ENCODE data around the gene NHLH1. TPM values are rescaled to one million over a fixed set of nuclear protein-coding genes. Genes with fewer than 3 reads are reported as not detected.

NHLH1 gene
- total and polyA plus RNA-seq, 2 donors (not counting 3 experiments of a cell fraction or from before 2014, with no cell fraction given) = 0.46 TPM

GRCh38 chr1:160409486-160409885, 42.6 kb downstream of the NHLH1 start:
- CTCF ChIA-PET = interaction anchor here (1.7 kb wide), 1 partner anchor 12 kb away, joined by 5 read pairs; no protein-coding TSS in a partner anchor

More at GRCh38 chr1:160409486-160409885, 42.6 kb downstream of the NHLH1 start:
- no peak for TF ChIP-seq GATA2 (IDR thresholded peaks at IDR 0.05; ENCODE audit: insufficient read depth, insufficient read length, low read depth, low read length)
- no peak for TF ChIP-seq CTCF (IDR thresholded peaks at IDR 0.05; ENCODE audit: extremely low read depth in 1 of 2, insufficient read depth in 1 of 2, low read depth in 1 of 2, low read length in 2 of 2)
- no peak for TF ChIP-seq POLR2A (IDR thresholded peaks at IDR 0.05; ENCODE audit: low read depth, low read length)
- no peak for TF ChIP-seq EZH2 (IDR thresholded peaks at IDR 0.05; ENCODE audit: borderline replicate concordance, low read depth, low read length, severe bottlenecking)
- no peak for TF ChIP-seq MYC (IDR thresholded peaks at IDR 0.05; ENCODE audit: low read depth, low read length)
- no peak for TF ChIP-seq FOS (IDR thresholded peaks at IDR 0.05; ENCODE audit: borderline replicate concordance, insufficient read depth, low read length)
- TF ChIP-seq POLR2AphosphoS5 (IDR thresholded peaks at IDR 0.05; ENCODE audit: insufficient read depth, low read depth, low read length) = no peak
- no peak for TF ChIP-seq MAX (IDR thresholded peaks at IDR 0.05; ENCODE audit: insufficient read depth, insufficient read length)
- no peak for TF ChIP-seq JUN (IDR thresholded peaks at IDR 0.05; ENCODE audit: borderline replicate concordance, insufficient read depth, insufficient read length, low read depth)
- no peaks in the 10 kb centered on the region for H3K36me3 ChIP-seq (ENCODE audit: control insufficient read depth in 2 of 2, extremely low read depth in 1 of 2, insufficient read depth in 2 of 2, low read length in 2 of 2)
- H3K9ac ChIP-seq (replicated peaks; ENCODE audit: extremely low read depth, insufficient read depth, low read length) = no peak overlapping the region
- no peaks in the 10 kb centered on the region for H3K9me1 ChIP-seq (replicated peaks; ENCODE audit: control insufficient read depth, extremely low read depth, insufficient read depth, low read length)
- H3K79me2 ChIP-seq (ENCODE audit: control insufficient read depth, insufficient read depth, low read length) = no peaks in the 10 kb centered on the region
- no peak overlapping the region for H3K4me2 ChIP-seq (ENCODE audit: insufficient read depth, low read length)
- no TSS peak for BruUV-seq (replicated peaks)
- H3K4me3 ChIP-seq (replicated peaks in 1 of 3; ENCODE audit: insufficient read depth in 1 of 3, low read depth in 1 of 3, low read length in 3 of 3) = no peak overlapping the region
- no peaks in the 10 kb centered on the region for H3K9me3 ChIP-seq (replicated peaks; ENCODE audit: control insufficient read depth, insufficient read depth, low read length)
- H3K4me1 ChIP-seq (ENCODE audit: control insufficient read depth, extremely low read depth, insufficient read depth, low read length) = no peaks in the 10 kb centered on the region
- H4K20me1 ChIP-seq (replicated peaks; ENCODE audit: control insufficient read depth, extremely low read depth, insufficient read depth, low read length) = no peaks in the 10 kb centered on the region
- dilution Hi-C loops (cut with MboI; ENCODE audit: extremely low pct_ligation_motif_present, low sequenced_read_pairs) (no loop called here), intact Hi-C loops (cut with micrococcal nuclease) (no loop called here)
- H3K27ac ChIP-seq (ENCODE audit: insufficient read depth, low read depth, low read length) = no peak overlapping the region
- POLR2A ChIA-PET = interaction anchor here (0.6 kb wide), 1 partner anchor 43 kb away, joined by 6 read pairs; the partner anchor contains the start of gene NHLH1
- DNase-seq (ENCODE audit: low read depth, low spot score) (no peak), FAIRE-seq (no peak)
- H2AFZ ChIP-seq (ENCODE audit: low read depth, low read length) = no peak overlapping the region
- H3K27me3 ChIP-seq (ENCODE audit: control insufficient read depth in 2 of 2, insufficient read depth in 2 of 2, low read length in 2 of 2) = peaks cover 68 to 69% of the 10 kb centered on the region in 2 experiments

Data from endothelial cell of umbilical vein (primary cell).